ENCODE data around the gene BPIFB2. TPM values are rescaled to one million over a fixed set of nuclear protein-coding genes. Genes with fewer than 3 reads are reported as not detected.

The BPIFB2 gene
- total and polyA plus RNA-seq, 9 donors = 0.26 TPM; not detected in 8

DNA sequence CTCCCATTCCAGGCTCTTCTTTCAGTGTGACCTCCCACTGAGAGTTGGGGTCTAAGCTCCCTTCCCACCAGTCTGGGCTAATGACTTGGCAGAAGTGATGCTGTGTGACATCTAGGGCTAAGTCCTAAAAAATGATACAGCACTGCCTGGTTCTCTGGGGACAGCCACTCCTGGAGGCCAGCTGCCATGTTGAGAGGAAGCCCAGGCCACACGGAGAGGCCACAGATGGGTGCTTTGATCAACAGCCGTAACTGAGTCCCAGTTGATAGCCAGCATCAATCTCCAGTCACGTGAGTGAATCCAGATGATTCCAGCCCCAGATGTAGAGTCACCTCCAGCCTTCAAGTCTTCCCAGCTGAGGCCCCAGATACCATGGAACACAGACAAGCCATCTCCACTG is 17.1 kb upstream of the BPIFB2 start:
- H3K36me3 ChIP-seq = no peaks in the 10 kb centered on the region
- WGBS, 3 donors = 36 to 71% (median 49%) methylated on average over 3 of the region's 3 CpGs
- H3K27ac ChIP-seq = no peak overlapping the region
- TF ChIP-seq, protein P1, sequence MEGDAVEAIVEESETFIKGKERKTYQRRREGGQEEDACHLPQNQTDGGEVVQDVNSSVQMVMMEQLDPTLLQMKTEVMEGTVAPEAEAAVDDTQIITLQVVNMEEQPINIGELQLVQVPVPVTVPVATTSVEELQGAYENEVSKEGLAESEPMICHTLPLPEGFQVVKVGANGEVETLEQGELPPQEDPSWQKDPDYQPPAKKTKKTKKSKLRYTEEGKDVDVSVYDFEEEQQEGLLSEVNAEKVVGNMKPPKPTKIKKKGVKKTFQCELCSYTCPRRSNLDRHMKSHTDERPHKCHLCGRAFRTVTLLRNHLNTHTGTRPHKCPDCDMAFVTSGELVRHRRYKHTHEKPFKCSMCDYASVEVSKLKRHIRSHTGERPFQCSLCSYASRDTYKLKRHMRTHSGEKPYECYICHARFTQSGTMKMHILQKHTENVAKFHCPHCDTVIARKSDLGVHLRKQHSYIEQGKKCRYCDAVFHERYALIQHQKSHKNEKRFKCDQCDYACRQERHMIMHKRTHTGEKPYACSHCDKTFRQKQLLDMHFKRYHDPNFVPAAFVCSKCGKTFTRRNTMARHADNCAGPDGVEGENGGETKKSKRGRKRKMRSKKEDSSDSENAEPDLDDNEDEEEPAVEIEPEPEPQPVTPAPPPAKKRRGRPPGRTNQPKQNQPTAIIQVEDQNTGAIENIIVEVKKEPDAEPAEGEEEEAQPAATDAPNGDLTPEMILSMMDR (IDR thresholded peaks at IDR 0.05) = no peak
- TF ChIP-seq EP300 (IDR thresholded peaks at IDR 0.05) = no peak
- no peak for TF ChIP-seq POLR2A (IDR thresholded peaks at IDR 0.05)
- DNase-seq = no peak
- H3K4me3 ChIP-seq = no peak overlapping the region
- H3K4me1 ChIP-seq (ENCODE audit: insufficient read depth) = no peaks in the 10 kb centered on the region
- intact Hi-C loops (cut with DNase I) = no loop called here
- H3K27me3 ChIP-seq = no peaks in the 10 kb centered on the region
- no peaks in the 10 kb centered on the region for H3K9me3 ChIP-seq

DNA sequence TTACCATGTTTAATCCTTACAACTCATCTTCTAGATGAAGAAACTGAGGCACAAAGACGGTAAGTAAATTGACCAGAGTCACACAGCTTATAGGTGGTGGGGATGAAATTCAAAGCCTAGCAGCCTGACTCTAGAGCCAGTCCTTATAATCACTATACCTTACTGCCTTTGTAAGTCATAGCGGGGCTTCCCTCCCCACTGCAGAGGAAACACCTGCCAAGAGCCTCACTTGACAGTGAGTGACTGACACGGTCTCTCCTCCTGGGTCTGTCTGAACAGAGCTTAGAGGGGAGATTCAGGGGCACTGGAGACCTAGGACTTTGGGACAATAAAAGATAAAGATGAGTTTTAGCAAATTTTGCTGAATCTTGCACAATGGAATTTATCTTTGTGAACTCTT is 16.1 kb upstream of the BPIFB2 start:
- H3K27me3 ChIP-seq = no peaks in the 10 kb centered on the region
- H3K36me3 ChIP-seq = no peaks in the 10 kb centered on the region
- H3K4me1 ChIP-seq (ENCODE audit: insufficient read depth) = no peaks in the 10 kb centered on the region
- H3K9me3 ChIP-seq = no peaks in the 10 kb centered on the region
- 55 to 72% (median 62%) methylated on average over 3 of the region's 3 CpGs for WGBS, 3 donors
- no peak for TF ChIP-seq POLR2A (IDR thresholded peaks at IDR 0.05)
- no peak for TF ChIP-seq EP300 (IDR thresholded peaks at IDR 0.05)
- TF ChIP-seq, protein P1 (IDR thresholded peaks at IDR 0.05) = no peak
- no peak overlapping the region for H3K4me3 ChIP-seq
- no peak overlapping the region for H3K27ac ChIP-seq
- DNase-seq = no peak
- intact Hi-C loops (cut with DNase I) = no loop called here

DNA sequence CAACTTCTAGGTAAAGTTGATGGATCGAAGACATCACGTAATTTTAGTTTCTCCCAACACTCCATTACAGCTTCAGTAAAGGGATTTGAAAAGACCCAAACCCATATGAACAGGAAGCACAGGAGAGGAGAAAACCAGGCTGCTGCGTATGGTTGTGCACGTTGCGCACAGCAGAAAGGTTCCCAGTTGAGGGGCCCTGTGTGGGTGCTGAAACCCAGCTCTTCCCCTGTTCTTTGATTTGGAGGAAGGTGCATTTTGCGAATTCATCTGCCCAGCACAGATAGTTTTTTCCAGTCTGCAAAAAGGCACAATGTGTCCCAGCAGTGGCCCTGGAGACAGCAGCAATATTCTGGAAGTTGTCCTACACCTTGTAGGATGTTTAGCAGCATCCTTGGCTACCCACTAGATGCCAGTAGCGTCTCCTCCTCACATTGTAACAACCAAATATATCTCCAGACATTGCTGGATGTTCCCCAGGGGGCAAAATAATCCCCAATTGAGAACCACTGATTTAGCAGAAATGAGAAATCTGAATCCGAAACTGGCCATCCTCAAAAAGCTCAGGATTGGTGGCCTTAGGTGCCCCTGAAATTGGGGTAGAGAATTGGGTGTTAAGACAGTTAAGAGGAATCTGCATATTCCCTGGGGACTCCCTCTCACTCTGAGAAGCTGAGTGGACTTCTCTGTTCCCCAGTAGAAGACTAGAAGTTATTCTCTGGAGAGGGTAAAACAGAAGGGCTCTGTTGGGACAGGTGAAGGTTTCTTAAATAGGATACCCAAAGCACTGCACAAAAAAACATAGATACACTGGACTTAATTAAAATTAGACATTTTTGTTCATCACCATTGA is 15.5 kb upstream of the BPIFB2 start:
- intact Hi-C loops (cut with DNase I) = no loop called here
- no peak for TF ChIP-seq EP300 (IDR thresholded peaks at IDR 0.05)
- no peak for TF ChIP-seq POLR2A (IDR thresholded peaks at IDR 0.05)
- TF ChIP-seq, protein P1 (IDR thresholded peaks at IDR 0.05) = no peak

DNA sequence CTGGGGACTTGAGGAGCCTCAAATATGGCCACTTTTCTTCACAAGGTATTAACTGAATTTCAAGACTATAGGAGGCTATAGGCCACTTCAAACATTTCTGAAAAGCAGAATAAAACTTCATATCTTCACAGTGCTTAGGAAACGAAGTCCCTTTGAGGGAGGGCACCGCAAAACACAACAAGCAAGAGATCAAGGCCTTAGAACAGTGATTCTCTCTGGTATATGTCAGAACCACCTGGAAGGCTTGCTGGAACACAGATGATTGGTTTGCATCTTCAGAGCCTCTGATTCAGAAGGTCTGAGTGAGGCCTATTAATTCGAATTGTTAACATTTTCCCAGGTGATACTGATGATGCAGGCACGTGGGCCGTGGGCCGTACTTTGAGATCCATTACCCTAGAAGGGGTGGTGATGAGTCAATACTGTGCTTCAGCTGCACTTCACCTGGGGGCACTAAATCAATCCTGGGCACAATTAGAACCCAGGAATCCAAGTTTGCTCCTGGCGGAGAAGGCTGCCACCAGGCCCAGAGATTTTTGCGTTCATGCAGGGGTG is 13.9 kb upstream of the BPIFB2 start:
- intact Hi-C loops (cut with DNase I) = no loop called here
- 56 to 57% (median 56%) methylated on average over 8 of the region's 8 CpGs for WGBS, 3 donors
- Histone ChIP-seq H3K4me3 (no peak overlapping the region), H3K27ac (no peak overlapping the region), H3K4me1 (ENCODE audit: insufficient read depth) (no peaks in the 10 kb centered on the region), H3K36me3 (no peaks in the 10 kb centered on the region), H3K9me3 (no peaks in the 10 kb centered on the region), H3K27me3 (no peaks in the 10 kb centered on the region)
- TF ChIP-seq, protein P1 (IDR thresholded peaks at IDR 0.05) = no peak
- DNase-seq = no peak

More for the DNA sequence above, 15.5 kb upstream of the BPIFB2 start:
- no peak overlapping the region for H3K27ac ChIP-seq
- H3K36me3 ChIP-seq = no peaks in the 10 kb centered on the region
- H3K4me1 ChIP-seq (ENCODE audit: insufficient read depth) = no peaks in the 10 kb centered on the region
- H3K4me3 ChIP-seq = no peak overlapping the region
- 66 to 82% (median 71%) methylated on average over 8 of the region's 8 CpGs for WGBS, 3 donors
- DNase-seq = no peak
- H3K9me3 ChIP-seq = no peaks in the 10 kb centered on the region
- H3K27me3 ChIP-seq = no peaks in the 10 kb centered on the region
